GM18520 (cell line): ENCODE data around the gene EXOSC5.
"Not testable (repeated sequence)": the region's sequence is repeated elsewhere in the genome, so short reads cannot be mapped to it uniquely, and the experiment has no call there.

ENCODE experiments used
- ATAC-seq: cut with Tn5 transposase; IDR thresholded peaks from one replicate; pipeline ENCODE4 v1.9.1; 2021; ENCODE audit not compliant: unreplicated experiment

Gene EXOSC5

GRCh38 chr19:41351339-41352245 lies 45.6 kb downstream of the EXOSC5 start:
- ATAC-seq = peak; percentile 33

GRCh38 chr19:41350735-41351338 lies 46.3 kb downstream of the EXOSC5 start:
- no peak for ATAC-seq

- ATAC-seq = not testable (repeated sequence)
Measured at GRCh38 chr19:41346916-41347315, 50.2 kb downstream of the EXOSC5 start.

- no peak for ATAC-seq
Measured at GRCh38 chr19:41344162-41344561, 53.0 kb downstream of the EXOSC5 start.

- ATAC-seq = no peak
Measured at GRCh38 chr19:41341669-41342490, 55.3 kb downstream of the EXOSC5 start.

GRCh38 chr19:41339936-41340335 lies 57.2 kb downstream of the EXOSC5 start:
- ATAC-seq = no peak
